Measurements from ENCODE around the gene DYRK2.

DYRK2 gene

GRCh38 chr12:67633708-67634107 is 14.8 kb upstream of the DYRK2 start:
- Histone ChIP-seq H3K27ac (no peak overlapping the region), H3K36me3 (no peaks in the 10 kb centered on the region), H3K4me3 (ENCODE audit: low read depth in 1 of 2, low read length in 1 of 2) (no peak overlapping the region), H3K4me1 (ENCODE audit: control insufficient read depth in 1 of 2, insufficient read depth in 1 of 2, low read depth in 1 of 2, low read length in 1 of 2) (peaks cover 7% of the 10 kb centered on the region in 2 experiments), H3K9me3 (no peaks in the 10 kb centered on the region), H3K27me3 (peaks cover 31% of the 10 kb centered on the region)
- TF ChIP-seq CTCF (IDR thresholded peaks at IDR 0.05), result no peak

GRCh38 chr12:67634303-67634761 is 14.2 kb upstream of the DYRK2 start:
- Histone ChIP-seq H3K27ac (no peak overlapping the region), H3K36me3 (no peaks in the 10 kb centered on the region), H3K27me3 (peaks cover 31% of the 10 kb centered on the region), H3K9me3 (no peaks in the 10 kb centered on the region), H3K4me3 (ENCODE audit: low read depth in 1 of 2, low read length in 1 of 2) (no peak overlapping the region), H3K4me1 (ENCODE audit: control insufficient read depth in 1 of 2, insufficient read depth in 1 of 2, low read depth in 1 of 2, low read length in 1 of 2) (peaks cover 7% of the 10 kb centered on the region in 2 experiments)
- TF ChIP-seq CTCF (IDR thresholded peaks at IDR 0.05), result no peak

- no peak overlapping the region for H3K4me3 ChIP-seq (ENCODE audit: low read depth in 1 of 2, low read length in 1 of 2)
- H3K27me3 ChIP-seq, result peaks cover 20% of the 10 kb centered on the region
- no peak for TF ChIP-seq CTCF (IDR thresholded peaks at IDR 0.05)
- H3K27ac ChIP-seq, result no peak overlapping the region
- no peaks in the 10 kb centered on the region for H3K4me1 ChIP-seq (ENCODE audit: control insufficient read depth in 1 of 2, insufficient read depth in 1 of 2, low read depth in 1 of 2, low read length in 1 of 2)
- H3K9me3 ChIP-seq, result no peaks in the 10 kb centered on the region
- no peaks in the 10 kb centered on the region for H3K36me3 ChIP-seq
These were observed 10.8 kb upstream of the DYRK2 start for GRCh38 chr12:67637718-67638117.

- H3K27ac ChIP-seq, result no peak overlapping the region
- TF ChIP-seq CTCF (IDR thresholded peaks at IDR 0.05), result no peak
- no peak overlapping the region for H3K4me3 ChIP-seq (ENCODE audit: low read depth in 1 of 2, low read length in 1 of 2)
- H3K9me3 ChIP-seq, result no peaks in the 10 kb centered on the region
- no peaks in the 10 kb centered on the region for H3K4me1 ChIP-seq (ENCODE audit: control insufficient read depth in 1 of 2, insufficient read depth in 1 of 2, low read depth in 1 of 2, low read length in 1 of 2)
- peaks cover 11% of the 10 kb centered on the region for H3K27me3 ChIP-seq
- no peaks in the 10 kb centered on the region for H3K36me3 ChIP-seq
These were observed 9.9 kb upstream of the DYRK2 start for GRCh38 chr12:67638694-67639093.

- no peak for TF ChIP-seq CTCF (IDR thresholded peaks at IDR 0.05)
- no peak overlapping the region for H3K27ac ChIP-seq
- no peaks in the 10 kb centered on the region for H3K36me3 ChIP-seq
- H3K4me3 ChIP-seq (ENCODE audit: low read depth in 1 of 2, low read length in 1 of 2), result no peak overlapping the region
- H3K27me3 ChIP-seq, result peaks cover 23% of the 10 kb centered on the region
- no peaks in the 10 kb centered on the region for H3K9me3 ChIP-seq
- H3K4me1 ChIP-seq (ENCODE audit: control insufficient read depth in 1 of 2, insufficient read depth in 1 of 2, low read depth in 1 of 2, low read length in 1 of 2), result no peaks in the 10 kb centered on the region
These were observed 7.7 kb upstream of the DYRK2 start for GRCh38 chr12:67640863-67641262.

- Histone ChIP-seq H3K27ac (no peak overlapping the region), H3K9me3 (no peaks in the 10 kb centered on the region), H3K4me3 (ENCODE audit: low read depth in 1 of 2, low read length in 1 of 2) (no peak overlapping the region), H3K27me3 (peaks cover 64% of the 10 kb centered on the region), H3K4me1 (ENCODE audit: control insufficient read depth in 1 of 2, insufficient read depth in 1 of 2, low read depth in 1 of 2, low read length in 1 of 2) (peaks cover 12 to 17% of the 10 kb centered on the region in 2 experiments), H3K36me3 (no peaks in the 10 kb centered on the region)
- TF ChIP-seq CTCF (IDR thresholded peaks at IDR 0.05), result no peak
These were observed 3.4 kb upstream of the DYRK2 start for GRCh38 chr12:67645126-67645525.
